A673 (cell line): Measurements from ENCODE around the gene OTOA. TPM values are rescaled to one million over a fixed set of nuclear protein-coding genes. Genes with fewer than 3 reads are reported as not detected.
"Not testable (repeated sequence)": the region's sequence is repeated elsewhere in the genome, so short reads cannot be mapped to it uniquely, and the experiment has no call there.

Experiments
- BruUV-seq: library from RNA; stranded (reverse); fragments of 400-500 nt; replicated peaks from 2 replicates; lab custom pipeline; 2021; lab: Mats Ljungman, UMichigan
- CTCF ChIA-PET: fragments of 300-600 bp; sonication (Branson Sonifier 250); formaldehyde crosslinking; loops from one replicate; lab custom pipeline; 2022; ENCODE audit warnings: antibody characterized with exemption; lab: Charles Lee
- POLR2A ChIA-PET: fragments of 300-600 bp; sonication (Branson Sonifier 250); formaldehyde crosslinking; loops from one replicate; lab custom pipeline; 2022; ENCODE audit warnings: antibody characterized with exemption; ENCODE audit not compliant: low non-redundant PET; lab: Charles Lee
- DNase-seq: peaks from one replicate; pipeline ENCODE4 v3.0.0-alpha.2; 2015; ENCODE audit warnings: low spot score
- H3K27ac ChIP-seq: fragments of 200-600 bp; sonication (generic); 2 replicates; pipeline ENCODE4 v1.5.1; 2016; ENCODE audit warnings: mixed run types, low read depth, mild to moderate bottlenecking, mixed read lengths, antibody characterized with exemption, low read length; ENCODE audit not compliant: poor library complexity, severe bottlenecking
- H3K27me3 ChIP-seq: fragments of 200-600 bp; sonication (generic); replicated peaks from 2 replicates; pipeline ENCODE4 v1.6.1; 2017; ENCODE audit warnings: mixed run types, low read depth, mild to moderate bottlenecking, mixed read lengths, antibody characterized with exemption, low read length; ENCODE audit not compliant: insufficient read depth, poor library complexity
- H3K36me3 ChIP-seq: fragments of 200-600 bp; sonication (generic); 2 replicates; pipeline ENCODE4 v1.6.1; 2016; ENCODE audit warnings: mixed run types, mild to moderate bottlenecking, mixed read lengths, antibody characterized with exemption, low read length; ENCODE audit not compliant: insufficient read depth, poor library complexity, severe bottlenecking
- H3K4me1 ChIP-seq: fragments of 200-600 bp; sonication (generic); 2 replicates; pipeline ENCODE4 v1.6.1; 2017; ENCODE audit warnings: mixed run types, mild to moderate bottlenecking, mixed read lengths, antibody characterized with exemption, low read length; ENCODE audit not compliant: insufficient read depth, poor library complexity, severe bottlenecking
- H3K4me3 ChIP-seq: fragments of 200-600 bp; sonication (generic); 2 replicates; pipeline ENCODE4 v1.5.1; 2016; ENCODE audit warnings: low read depth, mixed run types, mild to moderate bottlenecking, mixed read lengths, low read length; ENCODE audit not compliant: poor library complexity, severe bottlenecking
- H3K9me3 ChIP-seq: fragments of 200-600 bp; sonication (generic); 2 replicates; pipeline ENCODE4 v1.6.1; 2016; ENCODE audit warnings: mixed run types, low read depth, mild to moderate bottlenecking, mixed read lengths, antibody characterized with exemption, low read length; ENCODE audit not compliant: poor library complexity, severe bottlenecking
- CTCF ChIP-seq: fragments of 300-800, 200-600 bp; sonication (generic); conservative IDR thresholded peaks from 2 replicates; pipeline ENCODE4 v1.5.1; 2017; ENCODE audit warnings: low read depth, mild to moderate bottlenecking, antibody characterized with exemption, low read length, moderate library complexity, mixed read lengths
- EZH2 ChIP-seq: fragments of 200-600 bp; sonication (generic); IDR thresholded peaks from 2 replicates; pipeline ENCODE4 v1.6.1; 2017; ENCODE audit warnings: borderline replicate concordance, low read depth, mild to moderate bottlenecking, mixed read lengths, antibody characterized with exemption, low read length; ENCODE audit not compliant: poor library complexity, severe bottlenecking
- intact Hi-C: fragments of 100-400 bp; cut with micrococcal nuclease; formaldehyde crosslinking; loops from one replicate; pipeline ENCODE4 v1.10.0; 2022; ENCODE audit not compliant: unreplicated experiment
- total RNA-seq: library from RNA; stranded (reverse); gene quantifications from 2 replicates; pipeline ENCODE4 v1.2.3, GENCODE V29; 2021

Gene OTOA
- total RNA-seq, 1 experiment from 2014 or later, result 0.13 TPM

GRCh38 chr16:21631951-21632575 is 31.7 kb upstream of the OTOA start:
- BruUV-seq, H3K27ac ChIP-seq, H3K4me1 ChIP-seq, DNase-seq, H3K27me3 ChIP-seq, intact Hi-C loops, POLR2A ChIA-PET, CTCF ChIA-PET, H3K4me3 ChIP-seq, H3K9me3 ChIP-seq: not testable (repeated sequence)
- peaks cover 22% of the 10 kb centered on the region for H3K36me3 ChIP-seq

DNA sequence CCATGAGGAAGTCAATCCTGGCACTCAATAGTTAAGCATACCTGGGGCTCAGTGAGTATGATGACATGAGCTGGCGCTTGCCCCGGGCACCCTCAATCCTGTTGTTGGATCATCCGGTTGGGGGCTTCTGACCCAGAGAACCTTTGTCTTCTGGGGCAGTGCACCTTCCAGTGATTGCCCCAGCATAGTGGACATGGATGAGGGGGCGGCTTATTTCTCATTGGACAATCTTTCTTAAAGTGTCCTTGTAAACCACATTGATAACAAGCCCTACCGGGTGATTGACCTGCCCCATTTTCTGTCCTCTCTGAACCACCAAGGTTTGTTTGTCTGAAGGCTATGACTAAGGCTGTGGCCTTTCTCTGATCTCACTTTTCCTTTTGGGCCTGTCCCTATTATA is 29.6 kb upstream of the OTOA start:
- Histone ChIP-seq H3K4me1 (peaks cover 4% of the 10 kb centered on the region), H3K4me3 (no peak overlapping the region), H3K27ac (no peak overlapping the region), H3K9me3 (no peaks in the 10 kb centered on the region), H3K36me3 (peaks cover 7% of the 10 kb centered on the region), H3K27me3 (no peaks in the 10 kb centered on the region)
- intact Hi-C loops, result no loop called here
- POLR2A ChIA-PET, result no interaction called here
- CTCF ChIA-PET, result no interaction called here
- BruUV-seq, result no TSS peak
- TF ChIP-seq EZH2, result no peak
- no peak for DNase-seq

DNA sequence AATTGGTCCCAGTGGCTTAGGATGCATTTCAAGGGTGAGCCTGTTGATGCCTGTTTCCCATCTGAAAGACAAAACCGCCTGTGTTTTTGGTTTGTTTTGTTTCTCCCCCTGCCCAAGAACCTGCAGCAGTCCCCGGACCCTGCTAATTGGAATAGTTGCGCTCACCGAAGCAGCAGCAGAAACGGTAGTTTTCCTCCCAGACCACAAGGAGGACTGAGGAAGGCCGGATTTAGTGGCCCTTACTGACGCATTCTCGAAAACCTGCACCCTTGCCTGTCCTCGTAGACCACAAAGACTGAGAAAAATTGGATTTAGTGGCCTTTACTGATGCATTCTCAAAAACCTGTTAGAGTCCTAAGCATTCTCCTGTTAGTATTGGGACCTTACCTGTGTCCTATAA is 28.1 kb upstream of the OTOA start:
- H3K27me3 ChIP-seq, H3K4me1 ChIP-seq, CTCF ChIA-PET, H3K36me3 ChIP-seq, H3K27ac ChIP-seq, H3K4me3 ChIP-seq, H3K9me3 ChIP-seq, DNase-seq, BruUV-seq, intact Hi-C loops: not testable (repeated sequence)
- POLR2A ChIA-PET, result interaction anchor here (0.6 kb wide), 1 partner anchor 115 kb away, joined by 3 read pairs; no protein-coding TSS in a partner anchor

GRCh38 chr16:21637032-21637968 is 26.5 kb upstream of the OTOA start:
- H3K27me3 ChIP-seq, result no peaks in the 10 kb centered on the region
- no peak for TF ChIP-seq CTCF
- no TSS peak for BruUV-seq
- H3K36me3 ChIP-seq, result no peaks in the 10 kb centered on the region
- H3K27ac ChIP-seq, result no peak overlapping the region
- ChIA-PET POLR2A (no interaction called here), CTCF (no interaction called here)
- H3K4me1 ChIP-seq, result peaks cover 4% of the 10 kb centered on the region
- intact Hi-C loops, result no loop called here
- H3K4me3 ChIP-seq, result no peak overlapping the region
- no peak for DNase-seq
- H3K9me3 ChIP-seq, result no peaks in the 10 kb centered on the region
